ENCODE measurements around the gene VAV2.

- TF ChIP-seq, protein P1, sequence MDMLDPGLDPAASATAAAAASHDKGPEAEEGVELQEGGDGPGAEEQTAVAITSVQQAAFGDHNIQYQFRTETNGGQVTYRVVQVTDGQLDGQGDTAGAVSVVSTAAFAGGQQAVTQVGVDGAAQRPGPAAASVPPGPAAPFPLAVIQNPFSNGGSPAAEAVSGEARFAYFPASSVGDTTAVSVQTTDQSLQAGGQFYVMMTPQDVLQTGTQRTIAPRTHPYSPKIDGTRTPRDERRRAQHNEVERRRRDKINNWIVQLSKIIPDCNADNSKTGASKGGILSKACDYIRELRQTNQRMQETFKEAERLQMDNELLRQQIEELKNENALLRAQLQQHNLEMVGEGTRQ (IDR thresholded peaks at IDR 0.05; ENCODE audit: low read depth, low read length) = no peak
- no peak for TF ChIP-seq POLR2A (IDR thresholded peaks at IDR 0.05; ENCODE audit: low read depth, low read length)
- TF ChIP-seq RCOR1 (IDR thresholded peaks at IDR 0.05; ENCODE audit: insufficient replicate concordance, low read length) = no peak
- TF ChIP-seq, protein P2, sequence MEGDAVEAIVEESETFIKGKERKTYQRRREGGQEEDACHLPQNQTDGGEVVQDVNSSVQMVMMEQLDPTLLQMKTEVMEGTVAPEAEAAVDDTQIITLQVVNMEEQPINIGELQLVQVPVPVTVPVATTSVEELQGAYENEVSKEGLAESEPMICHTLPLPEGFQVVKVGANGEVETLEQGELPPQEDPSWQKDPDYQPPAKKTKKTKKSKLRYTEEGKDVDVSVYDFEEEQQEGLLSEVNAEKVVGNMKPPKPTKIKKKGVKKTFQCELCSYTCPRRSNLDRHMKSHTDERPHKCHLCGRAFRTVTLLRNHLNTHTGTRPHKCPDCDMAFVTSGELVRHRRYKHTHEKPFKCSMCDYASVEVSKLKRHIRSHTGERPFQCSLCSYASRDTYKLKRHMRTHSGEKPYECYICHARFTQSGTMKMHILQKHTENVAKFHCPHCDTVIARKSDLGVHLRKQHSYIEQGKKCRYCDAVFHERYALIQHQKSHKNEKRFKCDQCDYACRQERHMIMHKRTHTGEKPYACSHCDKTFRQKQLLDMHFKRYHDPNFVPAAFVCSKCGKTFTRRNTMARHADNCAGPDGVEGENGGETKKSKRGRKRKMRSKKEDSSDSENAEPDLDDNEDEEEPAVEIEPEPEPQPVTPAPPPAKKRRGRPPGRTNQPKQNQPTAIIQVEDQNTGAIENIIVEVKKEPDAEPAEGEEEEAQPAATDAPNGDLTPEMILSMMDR (conservative IDR thresholded peaks at IDR 0.05; ENCODE audit: low read depth, low read length) = no peak
- TF ChIP-seq RAD21 (IDR thresholded peaks at IDR 0.05; ENCODE audit: low read length) = no peak
- TF ChIP-seq FOS (IDR thresholded peaks at IDR 0.05; ENCODE audit: low read depth, low read length) = no peak
- TF ChIP-seq CEBPB (IDR thresholded peaks at IDR 0.05; ENCODE audit: low read depth, low read length) = no peak
These were observed 40.9 kb downstream of the VAV2 start for GRCh38 chr9:133951265-133951664.
